WERI-Rb-1 (cell line): ENCODE measurements around the gene TRIM38.

Source experiments
- DNase-seq: peaks from one replicate; pipeline ENCODE4 v3.0.0-alpha.2; 2020
- H3K27ac ChIP-seq: fragments of 250-450 bp; sonication (Bioruptor Pico); 2 replicates; pipeline ENCODE4 v1.5.1; 2020; ENCODE audit warnings: mild to moderate bottlenecking, moderate library complexity
- H3K27me3 ChIP-seq: fragments of 250-450 bp; sonication (Bioruptor Pico); 2 replicates; pipeline ENCODE4 v1.5.1; 2021; ENCODE audit warnings: mild to moderate bottlenecking, low read depth, moderate library complexity; ENCODE audit not compliant: insufficient read depth, severe bottlenecking
- H3K36me3 ChIP-seq: fragments of 250-450 bp; sonication (Bioruptor Pico); 2 replicates; pipeline ENCODE4 v1.5.1; 2020; ENCODE audit warnings: mild to moderate bottlenecking, moderate library complexity
- H3K4me3 ChIP-seq: 2 replicates; pipeline ENCODE4 v1.5.1; 2011; ENCODE audit warnings: low read depth, mild to moderate bottlenecking, control low read depth, low read length
- H3K9me3 ChIP-seq: fragments of 250-450 bp; sonication (Bioruptor Pico); 2 replicates; pipeline ENCODE4 v1.5.1; 2021; ENCODE audit warnings: mild to moderate bottlenecking, moderate library complexity; ENCODE audit not compliant: severe bottlenecking
- TF ChIP-seq, protein P1 (sequence below): IDR thresholded peaks from 2 replicates; pipeline ENCODE4 v1.5.1; 2011; ENCODE audit warnings: low read depth, mild to moderate bottlenecking, control low read depth, inconsistent platforms, low read length

The TRIM38 gene

DNA sequence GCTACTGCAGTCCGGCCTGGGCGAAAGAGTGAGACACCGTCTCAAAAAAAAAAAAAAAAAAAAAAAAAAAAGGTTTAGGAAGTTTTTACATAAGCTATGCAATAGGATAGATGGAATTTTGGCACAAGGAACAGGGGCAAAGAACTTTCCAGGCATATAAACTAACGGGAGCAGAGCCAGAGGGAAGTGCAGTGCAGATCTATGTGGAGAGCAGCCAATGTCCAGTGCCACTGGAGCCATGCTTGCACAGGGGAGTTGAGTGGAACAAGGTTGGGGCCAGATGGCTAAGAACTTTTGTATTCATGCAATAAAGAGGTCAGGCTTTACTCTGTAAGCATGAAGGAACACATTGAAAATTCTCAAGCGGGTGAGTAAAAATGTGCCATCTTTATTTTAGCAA lies 42.9 kb upstream of the TRIM38 start:
- no peak overlapping the region for H3K4me3 ChIP-seq
- H3K27ac ChIP-seq, result no peak overlapping the region
- no peaks in the 10 kb centered on the region for H3K36me3 ChIP-seq
- no peak for DNase-seq
- no peaks in the 10 kb centered on the region for H3K27me3 ChIP-seq
- H3K9me3 ChIP-seq, result no peaks in the 10 kb centered on the region
- TF ChIP-seq, protein P1, sequence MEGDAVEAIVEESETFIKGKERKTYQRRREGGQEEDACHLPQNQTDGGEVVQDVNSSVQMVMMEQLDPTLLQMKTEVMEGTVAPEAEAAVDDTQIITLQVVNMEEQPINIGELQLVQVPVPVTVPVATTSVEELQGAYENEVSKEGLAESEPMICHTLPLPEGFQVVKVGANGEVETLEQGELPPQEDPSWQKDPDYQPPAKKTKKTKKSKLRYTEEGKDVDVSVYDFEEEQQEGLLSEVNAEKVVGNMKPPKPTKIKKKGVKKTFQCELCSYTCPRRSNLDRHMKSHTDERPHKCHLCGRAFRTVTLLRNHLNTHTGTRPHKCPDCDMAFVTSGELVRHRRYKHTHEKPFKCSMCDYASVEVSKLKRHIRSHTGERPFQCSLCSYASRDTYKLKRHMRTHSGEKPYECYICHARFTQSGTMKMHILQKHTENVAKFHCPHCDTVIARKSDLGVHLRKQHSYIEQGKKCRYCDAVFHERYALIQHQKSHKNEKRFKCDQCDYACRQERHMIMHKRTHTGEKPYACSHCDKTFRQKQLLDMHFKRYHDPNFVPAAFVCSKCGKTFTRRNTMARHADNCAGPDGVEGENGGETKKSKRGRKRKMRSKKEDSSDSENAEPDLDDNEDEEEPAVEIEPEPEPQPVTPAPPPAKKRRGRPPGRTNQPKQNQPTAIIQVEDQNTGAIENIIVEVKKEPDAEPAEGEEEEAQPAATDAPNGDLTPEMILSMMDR, result no peak

DNA sequence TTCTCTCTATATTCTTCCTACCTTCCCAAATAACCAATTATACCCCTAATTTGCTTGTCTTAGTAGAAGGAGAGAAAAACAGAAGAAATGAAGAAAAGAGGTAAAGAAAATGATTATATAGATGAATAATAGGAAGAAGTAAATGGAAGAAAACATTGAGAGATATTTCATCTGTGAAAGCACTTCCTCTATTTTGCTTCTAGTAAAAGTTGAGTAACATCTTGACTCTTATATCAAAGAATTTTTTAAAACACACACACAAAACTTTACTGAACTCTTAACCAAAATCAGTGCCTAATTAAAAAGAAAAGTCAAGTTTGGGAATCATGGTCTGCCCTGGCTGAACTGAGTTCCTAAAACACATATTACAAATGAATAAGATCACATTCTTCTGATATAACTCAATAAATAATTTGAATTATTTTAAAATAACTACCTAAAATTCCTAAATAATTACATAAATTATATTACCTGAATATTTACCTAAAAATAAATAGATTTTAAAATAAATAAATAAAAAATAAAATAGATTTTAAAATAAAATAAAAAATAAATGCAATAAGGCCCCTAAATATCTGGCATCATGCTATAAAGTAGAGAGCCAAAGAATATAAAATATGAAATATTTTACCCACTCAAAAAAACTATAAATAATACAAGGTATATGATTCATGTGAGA lies 40.9 kb upstream of the TRIM38 start:
- Histone ChIP-seq H3K27me3 (no peaks in the 10 kb centered on the region), H3K4me3 (no peak overlapping the region), H3K36me3 (no peaks in the 10 kb centered on the region), H3K27ac (no peak overlapping the region), H3K9me3 (no peaks in the 10 kb centered on the region)
- no peak for DNase-seq
- TF ChIP-seq, protein P1, result no peak

DNA sequence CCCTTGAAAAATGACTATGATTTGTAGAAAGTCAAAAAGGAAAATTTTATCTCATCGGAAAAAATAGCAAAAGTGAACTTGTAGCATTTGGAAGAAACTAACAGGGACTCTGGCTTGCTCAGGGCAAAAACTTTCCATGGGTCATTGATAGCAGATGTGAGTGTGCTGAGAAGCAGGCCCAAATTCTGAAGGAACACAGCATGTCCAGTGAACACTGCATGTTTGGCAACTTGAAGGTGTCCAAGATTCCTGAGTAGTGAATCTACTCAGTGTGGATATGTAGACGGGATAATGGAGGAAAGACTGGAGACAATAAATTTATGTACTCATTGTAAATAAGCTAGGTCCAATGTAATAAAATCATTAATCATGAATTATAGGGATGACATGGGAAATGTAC lies 40.3 kb upstream of the TRIM38 start:
- Histone ChIP-seq H3K27ac (no peak overlapping the region), H3K36me3 (no peaks in the 10 kb centered on the region), H3K9me3 (no peaks in the 10 kb centered on the region), H3K27me3 (no peaks in the 10 kb centered on the region), H3K4me3 (no peak overlapping the region)
- TF ChIP-seq, protein P1, result no peak
- no peak for DNase-seq

DNA sequence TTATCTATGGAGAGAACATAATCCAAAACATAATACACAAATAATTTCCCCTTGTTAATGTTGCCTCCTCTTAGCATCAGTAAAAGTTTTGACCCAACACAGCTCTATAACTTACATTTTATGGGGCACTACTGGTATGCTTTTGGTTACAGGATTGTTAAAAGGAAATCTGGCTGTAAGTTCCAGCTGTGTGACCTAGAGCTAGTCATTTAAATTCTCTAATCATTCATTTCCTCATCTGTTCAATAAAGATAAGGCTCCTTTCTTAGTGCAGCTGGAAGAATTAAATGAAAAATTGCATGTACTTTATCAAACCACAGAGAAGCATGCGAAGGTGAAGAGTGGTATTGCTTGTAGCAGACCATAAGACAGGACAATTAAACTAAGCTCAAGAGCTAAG lies 36.7 kb upstream of the TRIM38 start:
- TF ChIP-seq, protein P1, result no peak
- no peak for DNase-seq
- Histone ChIP-seq H3K4me3 (no peak overlapping the region), H3K27me3 (no peaks in the 10 kb centered on the region), H3K9me3 (no peaks in the 10 kb centered on the region), H3K36me3 (no peaks in the 10 kb centered on the region), H3K27ac (no peak overlapping the region)

DNA sequence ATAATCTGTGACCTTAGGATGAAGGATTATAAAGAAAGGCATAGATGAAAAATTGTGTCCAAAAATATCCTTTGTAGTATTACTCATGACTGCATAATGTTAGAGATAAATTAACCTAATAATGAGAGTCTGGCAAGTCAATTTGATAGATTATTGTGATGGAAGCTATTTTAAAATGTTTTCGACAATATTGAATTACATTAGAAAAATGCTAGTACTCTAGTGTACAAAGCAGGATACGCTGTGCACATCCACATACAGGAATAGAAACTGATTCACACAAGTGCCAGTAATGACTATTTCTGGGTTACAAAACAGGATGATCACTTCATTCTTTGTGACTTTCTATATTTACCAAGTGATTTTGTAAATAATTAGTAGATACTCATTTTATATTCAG lies 35.4 kb upstream of the TRIM38 start:
- DNase-seq, result no peak
- Histone ChIP-seq H3K9me3 (no peaks in the 10 kb centered on the region), H3K36me3 (no peaks in the 10 kb centered on the region), H3K27ac (no peak overlapping the region), H3K27me3 (no peaks in the 10 kb centered on the region), H3K4me3 (no peak overlapping the region)
- TF ChIP-seq, protein P1, result no peak

DNA sequence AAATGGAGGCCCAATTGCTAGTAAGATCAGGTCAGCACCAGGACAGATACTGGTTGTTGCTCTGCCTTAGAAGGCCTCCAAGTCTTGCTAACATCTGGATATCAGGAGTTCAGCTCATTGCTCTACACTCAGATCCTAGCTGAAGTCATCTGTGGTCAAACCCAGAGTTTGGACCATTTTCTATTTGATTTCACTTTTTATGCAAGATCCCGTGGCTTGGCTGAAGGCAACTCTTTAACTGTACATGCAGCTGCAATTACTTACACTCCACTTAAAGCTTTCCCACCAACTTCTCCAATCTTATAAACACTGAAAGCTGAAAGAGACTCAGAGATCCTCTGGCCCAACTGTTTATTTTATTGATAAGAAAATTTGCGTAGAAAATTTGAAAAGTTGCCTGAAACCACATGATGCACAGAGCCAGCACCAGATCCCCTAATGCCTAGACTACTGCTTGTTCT lies 34.8 kb upstream of the TRIM38 start:
- no peak for DNase-seq
- no peaks in the 10 kb centered on the region for H3K9me3 ChIP-seq
- H3K27me3 ChIP-seq, result no peaks in the 10 kb centered on the region
- TF ChIP-seq, protein P1, result no peak
- no peak overlapping the region for H3K27ac ChIP-seq
- H3K4me3 ChIP-seq, result no peak overlapping the region
- no peaks in the 10 kb centered on the region for H3K36me3 ChIP-seq
